ENCODE data around the gene MEP1B. TPM values are rescaled to one million over a fixed set of nuclear protein-coding genes. Genes with fewer than 3 reads are reported as not detected.

MEP1B gene
- 1.7 and 2.7 TPM in 2 replicates for total RNA-seq (ENCODE audit: low replicate concordance)
- long read RNA-seq, partial matches to known transcripts: 0 of 5 reads
- long read RNA-seq, other reads (novel, unspliced or antisense): 5 of 5 reads

- Mint-ChIP-seq H3K36me3 (no peaks in the 10 kb centered on the region), H3K27me3 (no peaks in the 10 kb centered on the region), H3K9me3 (no peaks in the 10 kb centered on the region), H3K4me3 (no peak within 1 kb of the TSS), H3K4me1 (ENCODE audit: unreplicated experiment) (no peaks in the 10 kb centered on the region), H3K27ac (no peak within 1 kb of the TSS)
- no peak for TF ChIP-seq CTCF (conservative IDR thresholded peaks at IDR 0.05)
- DNase-seq (ENCODE audit: extremely low spot score, unreplicated experiment): no peak
These were observed at the start of gene MEP1B for GRCh38 chr18:32189790-32190189. Gene MEP1B, plus strand, starts transcription at chr18:32190039. Its CDS starts 32 bp downstream, at chr18:32190071.

- Mint-ChIP-seq H3K36me3 (no peaks in the 10 kb centered on the region), H3K4me1 (ENCODE audit: unreplicated experiment) (no peaks in the 10 kb centered on the region), H3K9me3 (no peaks in the 10 kb centered on the region), H3K4me3 (no peak overlapping the region), H3K27ac (no peak overlapping the region), H3K27me3 (no peaks in the 10 kb centered on the region)
- TF ChIP-seq CTCF (conservative IDR thresholded peaks at IDR 0.05): no peak
- DNase-seq (ENCODE audit: extremely low spot score, unreplicated experiment): no peak
These were observed 41.5 kb upstream of the MEP1B start for GRCh38 chr18:32148185-32148870.

DNA sequence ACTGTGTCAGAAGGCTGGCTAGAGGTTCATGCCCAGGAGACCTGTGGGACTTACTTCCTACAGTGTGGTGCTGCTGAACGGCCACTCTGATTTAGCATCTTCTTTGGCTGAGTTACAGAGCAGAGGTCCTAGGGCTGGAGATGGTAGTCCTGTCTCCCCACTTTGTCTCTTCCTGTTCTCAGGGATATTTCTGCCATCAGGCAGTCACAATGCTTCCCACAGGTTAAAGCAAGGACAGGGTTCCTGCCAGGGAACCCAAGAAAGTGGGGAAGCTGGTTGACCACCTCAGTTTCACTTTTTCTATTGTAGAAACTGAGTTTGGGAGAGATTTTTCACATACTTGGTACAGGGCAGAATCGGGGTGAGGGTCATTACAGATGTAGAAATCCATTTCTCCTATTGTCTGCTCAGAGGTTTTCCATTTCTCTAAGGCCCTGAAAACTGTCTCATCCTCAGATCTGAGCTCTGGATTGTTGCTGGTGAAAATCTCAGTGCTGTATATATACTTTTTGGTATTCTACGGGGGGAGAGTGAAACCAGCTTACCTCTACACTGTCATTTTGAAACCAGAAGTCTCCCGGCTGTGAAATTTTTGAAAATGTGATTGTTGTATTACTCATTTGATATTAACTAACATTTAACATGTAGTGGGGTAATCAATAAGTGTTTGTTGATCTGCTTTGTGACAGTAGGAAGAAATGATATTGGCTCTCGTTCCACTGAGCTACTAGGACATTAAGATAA lies 37.0 kb upstream of the MEP1B start:
- Mint-ChIP-seq H3K36me3 (no peaks in the 10 kb centered on the region), H3K9me3 (no peaks in the 10 kb centered on the region), H3K27me3 (peaks cover 5% of the 10 kb centered on the region), H3K27ac (no peak overlapping the region), H3K4me3 (no peak overlapping the region), H3K4me1 (ENCODE audit: unreplicated experiment) (peaks cover under 1% of the 10 kb centered on the region)
- no peak for TF ChIP-seq CTCF (conservative IDR thresholded peaks at IDR 0.05)
- no peak for DNase-seq (ENCODE audit: extremely low spot score, unreplicated experiment)

- H3K36me3 Mint-ChIP-seq: no peaks in the 10 kb centered on the region
- no peaks in the 10 kb centered on the region for H3K9me3 Mint-ChIP-seq
- DNase-seq (ENCODE audit: extremely low spot score, unreplicated experiment): no peak
- H3K27me3 Mint-ChIP-seq: peaks cover 9% of the 10 kb centered on the region
- no peak overlapping the region for H3K4me3 Mint-ChIP-seq
- no peak for TF ChIP-seq CTCF (conservative IDR thresholded peaks at IDR 0.05)
- H3K27ac Mint-ChIP-seq: no peak overlapping the region
- peaks cover 5% of the 10 kb centered on the region for H3K4me1 Mint-ChIP-seq (ENCODE audit: unreplicated experiment)
These were observed 33.0 kb upstream of the MEP1B start for GRCh38 chr18:32156855-32157254.

GRCh38 chr18:32157580-32157979 lies 32.3 kb upstream of the MEP1B start:
- Mint-ChIP-seq H3K27ac (no peak overlapping the region), H3K36me3 (no peaks in the 10 kb centered on the region), H3K9me3 (no peaks in the 10 kb centered on the region), H3K4me1 (ENCODE audit: unreplicated experiment) (peaks cover 5% of the 10 kb centered on the region), H3K27me3 (peaks cover 9% of the 10 kb centered on the region), H3K4me3 (no peak overlapping the region)
- no peak for DNase-seq (ENCODE audit: extremely low spot score, unreplicated experiment)
- no peak for TF ChIP-seq CTCF (conservative IDR thresholded peaks at IDR 0.05)

Data from type B pancreatic cell (in vitro differentiated cells).